HEK293 (cell line): ENCODE measurements around the gene RAP2B.

Experiments
- CTCF ChIA-PET: fragments of 350-600 bp; formaldehyde crosslinking; extraction: SDS; loops from one replicate; lab custom pipeline; 2021; ENCODE audit warnings: antibody characterized with exemption; lab: Yijun Ruan, JAX
- POLR2A ChIA-PET: fragments of 300-600 bp; formaldehyde crosslinking; extraction: SDS; loops from one replicate; lab custom pipeline; 2020; ENCODE audit warnings: antibody characterized with exemption, inconsistent platforms; lab: Yijun Ruan, JAX
- H3K27ac ChIP-seq: fragments of 200-500 bp; sonication (Bioruptor generic); 2 replicates; pipeline ENCODE4 v1.5.1; 2014; ENCODE audit warnings: low read depth, low read length, control low read depth, inconsistent platforms; ENCODE audit errors: extremely low read depth
- H3K36me3 ChIP-seq, 2 experiments: fragments of 200-500 bp in 1 of 2; sonication (Bioruptor generic) in 1 of 2; 1 replicate in 1 of 2; 2 replicates in 1 of 2; pipeline ENCODE4 v1.5.1; 2014 to 2017; ENCODE audit warnings: inconsistent platforms in 2 of 2, low read length in 2 of 2; ENCODE audit not compliant: control insufficient read depth in 2 of 2, insufficient read depth in 1 of 2
- H3K4me1 ChIP-seq: fragments of 200-500 bp; sonication (Bioruptor generic); 2 replicates; pipeline ENCODE4 v1.5.1; 2014; ENCODE audit warnings: mild to moderate bottlenecking, low read length, inconsistent platforms; ENCODE audit not compliant: control insufficient read depth, insufficient read depth
- H3K4me3 ChIP-seq: 2 replicates; pipeline ENCODE4 v1.5.1; 2011; ENCODE audit warnings: low read depth, mild to moderate bottlenecking, control low read depth, low read length, moderate library complexity
- H3K9me3 ChIP-seq: fragments of 200-500 bp; sonication (Bioruptor generic); 2 replicates; pipeline ENCODE4 v1.5.1; 2014; ENCODE audit warnings: low read depth, low read length, inconsistent platforms; ENCODE audit not compliant: control insufficient read depth, insufficient read depth
- HOXA7 ChIP-seq: sonication (generic); formaldehyde crosslinking; IDR thresholded peaks from 2 replicates; pipeline ENCODE4 v1.8.1; 2022; ENCODE audit warnings: missing genetic modification reagents, borderline replicate concordance
- PATZ1 ChIP-seq: fragments of 450-650 bp; formaldehyde crosslinking; IDR thresholded peaks from 2 replicates; pipeline ENCODE4 v1.5.1; 2016; ENCODE audit warnings: missing biosample characterization, missing genetic modification characterization
- YY1 ChIP-seq: fragments of 450-650 bp; formaldehyde crosslinking; IDR thresholded peaks from 2 replicates; pipeline ENCODE4 v1.5.1; 2018; ENCODE audit warnings: missing biosample characterization, missing genetic modification characterization
- ZBTB11 ChIP-seq: fragments of 450-650 bp; formaldehyde crosslinking; conservative IDR thresholded peaks from 2 replicates; pipeline ENCODE4 v1.5.1; 2016; ENCODE audit warnings: low read depth, missing biosample characterization, missing genetic modification characterization
- ZEB2 ChIP-seq: fragments of 450-650 bp; formaldehyde crosslinking; IDR thresholded peaks from 2 replicates; pipeline ENCODE4 v1.5.1; 2016; ENCODE audit warnings: missing biosample characterization, missing genetic modification characterization
- ZNF175 ChIP-seq: fragments of 450-650 bp; formaldehyde crosslinking; IDR thresholded peaks from 2 replicates; pipeline ENCODE4 v1.5.1; 2016; ENCODE audit warnings: missing biosample characterization, missing genetic modification characterization
- ZNF26 ChIP-seq: fragments of 450-650 bp; formaldehyde crosslinking; IDR thresholded peaks from 2 replicates; pipeline ENCODE4 v1.5.1; 2016; ENCODE audit warnings: missing biosample characterization, missing genetic modification characterization
- ZNF302 ChIP-seq: fragments of 450-650 bp; formaldehyde crosslinking; IDR thresholded peaks from 2 replicates; pipeline ENCODE4 v1.5.1; 2016; ENCODE audit warnings: missing biosample characterization, missing genetic modification characterization, low read depth
- ZNF391 ChIP-seq: fragments of 450-650 bp; formaldehyde crosslinking; IDR thresholded peaks from 2 replicates; pipeline ENCODE4 v1.5.1; 2016; ENCODE audit warnings: low read depth, missing biosample characterization, missing genetic modification characterization, borderline replicate concordance
- ZNF423 ChIP-seq: fragments of 450-650 bp; formaldehyde crosslinking; IDR thresholded peaks from 2 replicates; pipeline ENCODE4 v1.5.1; 2016; ENCODE audit warnings: missing biosample characterization, missing genetic modification characterization
- ZNF518A ChIP-seq: fragments of 450-650 bp; formaldehyde crosslinking; conservative IDR thresholded peaks from 2 replicates; pipeline ENCODE4 v1.5.1; 2016; ENCODE audit warnings: low read depth, missing biosample characterization, missing genetic modification characterization

The RAP2B gene

GRCh38 chr3:153146191-153147053 lies 15.6 kb upstream of the RAP2B start:
- ChIA-PET CTCF (no interaction called here), POLR2A (interaction anchor here (1.5 kb wide), 1 partner anchor 15 kb away, joined by 3 read pairs; no protein-coding TSS in a partner anchor)
- Histone ChIP-seq H3K36me3 (no peaks in the 10 kb centered on the region), H3K4me3 (no peak overlapping the region), H3K27ac (no peak overlapping the region), H3K4me1 (no peaks in the 10 kb centered on the region), H3K9me3 (no peaks in the 10 kb centered on the region)
- no peak for TF ChIP-seq YY1 (tag by site-specific recombination)
- TF ChIP-seq ZNF423 (tag by site-specific recombination), result no peak
- TF ChIP-seq ZEB2, result no peak
- TF ChIP-seq PATZ1, result no peak
- no peak for TF ChIP-seq ZNF26 (tag by site-specific recombination)
- TF ChIP-seq HOXA7 (CRISPR knock-in tag), result no peak
- TF ChIP-seq ZNF391 (tag by site-specific recombination), result no peak
- TF ChIP-seq ZBTB11 (tag by site-specific recombination), result no peak
- TF ChIP-seq ZNF302 (tag by site-specific recombination), result no peak
- no peak for TF ChIP-seq ZNF175 (tag by site-specific recombination)
- TF ChIP-seq ZNF518A (tag by site-specific recombination), result no peak
